Measurements from ENCODE around the gene GNAQ. TPM values are rescaled to one million over a fixed set of nuclear protein-coding genes. Genes with fewer than 3 reads are reported as not detected.
"Not testable (repeated sequence)": the region's sequence is repeated elsewhere in the genome, so short reads cannot be mapped to it uniquely, and the experiment has no call there.

The GNAQ gene
- total RNA-seq, 1 donor from 2014 or later: 64.9 TPM

GRCh38 chr9:77719321-77719720 lies 312.3 kb downstream of the GNAQ start:
- Mint-ChIP-seq H3K9me3 (ENCODE audit: low read depth) (peaks cover 6% of the 10 kb centered on the region), H3K4me3 (ENCODE audit: low read depth) (no peak overlapping the region), H3K4me1 (ENCODE audit: low read depth) (peaks cover 2% of the 10 kb centered on the region), H3K36me3 (ENCODE audit: insufficient read depth) (peaks cover 9% of the 10 kb centered on the region), H3K27ac (no peak overlapping the region), H3K27me3 (no peaks in the 10 kb centered on the region)
- TF ChIP-seq, protein P1, sequence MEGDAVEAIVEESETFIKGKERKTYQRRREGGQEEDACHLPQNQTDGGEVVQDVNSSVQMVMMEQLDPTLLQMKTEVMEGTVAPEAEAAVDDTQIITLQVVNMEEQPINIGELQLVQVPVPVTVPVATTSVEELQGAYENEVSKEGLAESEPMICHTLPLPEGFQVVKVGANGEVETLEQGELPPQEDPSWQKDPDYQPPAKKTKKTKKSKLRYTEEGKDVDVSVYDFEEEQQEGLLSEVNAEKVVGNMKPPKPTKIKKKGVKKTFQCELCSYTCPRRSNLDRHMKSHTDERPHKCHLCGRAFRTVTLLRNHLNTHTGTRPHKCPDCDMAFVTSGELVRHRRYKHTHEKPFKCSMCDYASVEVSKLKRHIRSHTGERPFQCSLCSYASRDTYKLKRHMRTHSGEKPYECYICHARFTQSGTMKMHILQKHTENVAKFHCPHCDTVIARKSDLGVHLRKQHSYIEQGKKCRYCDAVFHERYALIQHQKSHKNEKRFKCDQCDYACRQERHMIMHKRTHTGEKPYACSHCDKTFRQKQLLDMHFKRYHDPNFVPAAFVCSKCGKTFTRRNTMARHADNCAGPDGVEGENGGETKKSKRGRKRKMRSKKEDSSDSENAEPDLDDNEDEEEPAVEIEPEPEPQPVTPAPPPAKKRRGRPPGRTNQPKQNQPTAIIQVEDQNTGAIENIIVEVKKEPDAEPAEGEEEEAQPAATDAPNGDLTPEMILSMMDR (IDR thresholded peaks at IDR 0.05; ENCODE audit: unreplicated experiment): no peak
- no peak for DNase-seq (ENCODE audit: low spot score, unreplicated experiment)

DNA sequence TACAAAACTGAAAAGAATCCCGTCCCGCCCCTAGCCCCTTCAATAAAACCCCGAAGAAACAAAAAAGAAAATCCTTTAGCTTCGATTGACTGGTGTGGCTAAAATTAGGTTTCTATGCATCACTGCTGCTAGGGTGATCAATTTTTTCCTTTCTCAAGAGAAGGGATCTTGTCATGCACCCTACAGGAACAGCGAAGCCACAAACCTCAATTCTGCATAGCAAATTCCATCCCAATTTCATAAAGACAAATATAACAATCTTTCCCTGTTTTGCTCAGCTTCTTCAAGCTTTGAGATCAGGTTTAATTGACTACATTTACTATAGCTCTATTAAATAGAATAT lies 313.3 kb downstream of the GNAQ start:
- H3K4me1 Mint-ChIP-seq (ENCODE audit: low read depth); H3K4me3 Mint-ChIP-seq (ENCODE audit: low read depth); DNase-seq (ENCODE audit: low spot score, unreplicated experiment); H3K27ac Mint-ChIP-seq; H3K9me3 Mint-ChIP-seq (ENCODE audit: low read depth); H3K36me3 Mint-ChIP-seq (ENCODE audit: insufficient read depth); H3K27me3 Mint-ChIP-seq: not testable (repeated sequence)

DNA sequence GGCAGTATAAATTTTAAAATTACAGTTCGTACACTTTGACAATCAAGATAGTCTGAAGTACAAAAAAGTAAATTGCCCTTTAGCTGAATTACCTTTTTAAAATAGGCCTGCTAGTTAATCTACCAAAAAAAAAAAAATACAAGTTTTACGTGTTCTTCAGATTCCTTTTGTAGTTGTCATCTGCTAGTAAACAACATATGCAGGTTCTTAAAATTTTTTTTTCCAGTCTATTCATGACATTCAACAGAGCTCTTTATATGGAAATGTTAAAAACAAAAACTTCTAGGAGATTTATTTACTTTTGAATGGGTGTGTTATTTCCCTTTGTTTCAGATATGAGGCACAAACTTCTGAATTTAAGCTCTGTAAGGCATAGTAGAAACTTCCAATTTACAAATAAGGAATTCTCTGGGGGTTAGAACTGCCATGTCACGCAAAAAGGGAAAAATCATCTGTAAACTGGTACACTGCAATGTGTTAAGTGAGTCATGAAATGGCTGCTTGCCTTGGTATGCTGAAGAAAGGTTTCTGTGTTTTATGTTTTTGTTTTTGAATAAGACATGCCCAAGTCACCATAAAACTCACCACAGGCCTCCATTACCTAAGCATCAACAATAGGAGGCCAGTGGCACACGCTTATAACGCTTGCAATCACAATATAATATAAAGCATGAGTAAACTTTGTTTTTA lies 313.9 kb downstream of the GNAQ start:
- not testable (repeated sequence) for H3K4me3 Mint-ChIP-seq (ENCODE audit: low read depth); DNase-seq (ENCODE audit: low spot score, unreplicated experiment); H3K27ac Mint-ChIP-seq; H3K27me3 Mint-ChIP-seq; H3K9me3 Mint-ChIP-seq (ENCODE audit: low read depth); H3K36me3 Mint-ChIP-seq (ENCODE audit: insufficient read depth); H3K4me1 Mint-ChIP-seq (ENCODE audit: low read depth)

GRCh38 chr9:77714077-77714549 lies 317.5 kb downstream of the GNAQ start:
- peaks cover 2% of the 10 kb centered on the region for H3K4me1 Mint-ChIP-seq (ENCODE audit: low read depth)
- no peak overlapping the region for H3K4me3 Mint-ChIP-seq (ENCODE audit: low read depth)
- DNase-seq (ENCODE audit: low spot score, unreplicated experiment): no peak
- TF ChIP-seq, protein P1 (IDR thresholded peaks at IDR 0.05; ENCODE audit: unreplicated experiment): no peak
- H3K9me3 Mint-ChIP-seq (ENCODE audit: low read depth): peaks cover 12% of the 10 kb centered on the region
- H3K36me3 Mint-ChIP-seq (ENCODE audit: insufficient read depth): peaks cover 2% of the 10 kb centered on the region
- no peak overlapping the region for H3K27ac Mint-ChIP-seq
- no peaks in the 10 kb centered on the region for H3K27me3 Mint-ChIP-seq

- Mint-ChIP-seq H3K36me3 (ENCODE audit: insufficient read depth) (peaks cover 2% of the 10 kb centered on the region), H3K4me3 (ENCODE audit: low read depth) (no peak overlapping the region), H3K27ac (no peak overlapping the region), H3K9me3 (ENCODE audit: low read depth) (peaks cover 17% of the 10 kb centered on the region), H3K27me3 (no peaks in the 10 kb centered on the region), H3K4me1 (ENCODE audit: low read depth) (no peaks in the 10 kb centered on the region)
- TF ChIP-seq, protein P1 (IDR thresholded peaks at IDR 0.05; ENCODE audit: unreplicated experiment): no peak
- DNase-seq (ENCODE audit: low spot score, unreplicated experiment): no peak
These were observed 319.0 kb downstream of the GNAQ start for GRCh38 chr9:77712533-77713130.

GRCh38 chr9:77710965-77711648 lies 320.5 kb downstream of the GNAQ start:
- Mint-ChIP-seq H3K27ac (no peak overlapping the region), H3K9me3 (ENCODE audit: low read depth) (peaks cover 17% of the 10 kb centered on the region), H3K27me3 (no peaks in the 10 kb centered on the region), H3K36me3 (ENCODE audit: insufficient read depth) (peaks cover 2% of the 10 kb centered on the region), H3K4me1 (ENCODE audit: low read depth) (no peaks in the 10 kb centered on the region), H3K4me3 (ENCODE audit: low read depth) (no peak overlapping the region)
- no peak for DNase-seq (ENCODE audit: low spot score, unreplicated experiment)
- TF ChIP-seq, protein P1 (IDR thresholded peaks at IDR 0.05; ENCODE audit: unreplicated experiment): no peak

All from progenitor cell of endocrine pancreas (in vitro differentiated cells).